ENCODE results near the gene GATAD1.
"Not testable (repeated sequence)": the region's sequence is repeated elsewhere in the genome, so short reads cannot be mapped to it uniquely, and the experiment has no call there.

Gene GATAD1, protein sequence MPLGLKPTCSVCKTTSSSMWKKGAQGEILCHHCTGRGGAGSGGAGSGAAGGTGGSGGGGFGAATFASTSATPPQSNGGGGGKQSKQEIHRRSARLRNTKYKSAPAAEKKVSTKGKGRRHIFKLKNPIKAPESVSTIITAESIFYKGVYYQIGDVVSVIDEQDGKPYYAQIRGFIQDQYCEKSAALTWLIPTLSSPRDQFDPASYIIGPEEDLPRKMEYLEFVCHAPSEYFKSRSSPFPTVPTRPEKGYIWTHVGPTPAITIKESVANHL

DNA sequence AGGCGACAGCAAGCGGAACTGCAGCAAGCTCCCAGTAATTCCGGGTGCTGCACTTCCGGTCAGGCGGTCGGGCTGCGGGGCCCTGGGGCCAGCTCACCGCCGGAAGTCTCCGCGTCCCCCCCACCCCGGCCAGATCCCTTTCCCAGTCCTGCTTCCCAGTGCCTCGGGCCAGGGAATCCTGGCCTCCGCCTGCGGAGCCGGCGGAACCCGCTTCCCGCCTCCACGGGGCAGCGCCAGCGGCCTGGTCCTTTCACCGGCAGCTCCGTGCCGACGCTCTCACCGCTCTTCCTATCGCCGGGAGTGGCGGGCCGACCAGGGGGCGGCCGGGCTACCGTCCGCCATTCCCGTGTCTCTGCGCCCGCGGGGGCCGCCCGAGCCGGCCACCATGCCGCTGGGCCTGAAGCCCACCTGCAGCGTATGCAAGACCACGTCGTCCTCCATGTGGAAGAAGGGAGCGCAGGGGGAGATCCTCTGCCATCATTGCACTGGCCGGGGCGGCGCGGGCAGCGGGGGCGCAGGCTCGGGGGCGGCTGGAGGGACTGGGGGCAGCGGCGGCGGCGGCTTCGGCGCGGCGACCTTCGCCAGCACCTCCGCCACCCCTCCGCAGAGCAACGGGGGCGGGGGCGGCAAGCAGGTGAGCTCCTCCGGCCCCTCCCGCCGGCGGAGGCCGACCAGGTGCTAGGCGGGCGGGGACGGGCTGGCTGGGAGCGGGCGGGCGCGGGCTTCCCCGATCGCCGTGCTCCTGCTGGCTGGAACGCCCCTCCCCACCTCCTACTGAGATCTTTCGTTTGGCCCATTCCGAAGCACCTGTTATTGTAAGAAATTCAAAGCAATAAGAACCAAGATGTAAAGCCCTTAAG lies at the start of gene GATAD1:
TSS of gene GATAD1 (plus strand) at position 138 of the 860 bp plus-strand sequence. CDS start at position 386, 248 bp downstream.
- peak; percentile 69 for DNase-seq (ENCODE audit: low read depth)

DNA sequence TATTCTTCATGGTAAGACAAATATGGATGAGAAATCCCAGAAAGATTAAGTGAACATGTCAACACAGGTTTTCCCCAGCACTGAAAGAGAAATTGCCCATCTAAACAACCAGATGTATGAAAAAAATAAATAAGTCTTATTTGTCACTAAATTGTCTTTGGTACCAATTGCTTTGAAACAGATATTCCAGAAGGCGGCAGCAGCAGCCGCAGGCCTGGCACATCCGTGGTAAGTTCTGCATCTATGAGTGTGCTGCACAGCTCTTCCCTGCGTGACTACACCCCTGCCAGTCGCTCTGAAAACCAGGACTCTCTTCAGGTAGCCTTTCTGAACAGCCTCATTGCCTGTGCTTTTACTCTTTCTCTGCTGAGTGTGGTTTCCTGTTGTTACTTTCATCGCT lies 49.7 kb upstream of the GATAD1 start:
- DNase-seq (ENCODE audit: low read depth) = no peak

DNA sequence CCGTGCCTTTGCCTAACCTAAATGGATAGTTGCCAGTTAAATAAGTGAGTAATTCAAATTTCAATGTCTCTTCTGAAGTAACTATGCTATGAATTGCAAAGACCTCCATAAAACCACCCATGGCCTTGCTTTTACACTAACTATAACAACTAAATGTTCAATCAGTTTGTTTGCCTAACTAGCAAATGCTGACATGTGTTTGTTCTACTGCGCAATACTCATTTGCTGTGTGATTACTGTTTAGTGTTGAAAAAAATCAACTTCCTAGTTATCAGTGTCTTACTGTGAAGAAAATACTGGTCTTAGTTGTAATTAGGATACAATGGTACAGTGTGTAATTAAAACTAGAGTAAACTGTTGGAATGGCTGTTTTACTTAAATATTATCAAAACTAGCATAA lies 47.3 kb upstream of the GATAD1 start:
- no peak for DNase-seq (ENCODE audit: low read depth)

DNA sequence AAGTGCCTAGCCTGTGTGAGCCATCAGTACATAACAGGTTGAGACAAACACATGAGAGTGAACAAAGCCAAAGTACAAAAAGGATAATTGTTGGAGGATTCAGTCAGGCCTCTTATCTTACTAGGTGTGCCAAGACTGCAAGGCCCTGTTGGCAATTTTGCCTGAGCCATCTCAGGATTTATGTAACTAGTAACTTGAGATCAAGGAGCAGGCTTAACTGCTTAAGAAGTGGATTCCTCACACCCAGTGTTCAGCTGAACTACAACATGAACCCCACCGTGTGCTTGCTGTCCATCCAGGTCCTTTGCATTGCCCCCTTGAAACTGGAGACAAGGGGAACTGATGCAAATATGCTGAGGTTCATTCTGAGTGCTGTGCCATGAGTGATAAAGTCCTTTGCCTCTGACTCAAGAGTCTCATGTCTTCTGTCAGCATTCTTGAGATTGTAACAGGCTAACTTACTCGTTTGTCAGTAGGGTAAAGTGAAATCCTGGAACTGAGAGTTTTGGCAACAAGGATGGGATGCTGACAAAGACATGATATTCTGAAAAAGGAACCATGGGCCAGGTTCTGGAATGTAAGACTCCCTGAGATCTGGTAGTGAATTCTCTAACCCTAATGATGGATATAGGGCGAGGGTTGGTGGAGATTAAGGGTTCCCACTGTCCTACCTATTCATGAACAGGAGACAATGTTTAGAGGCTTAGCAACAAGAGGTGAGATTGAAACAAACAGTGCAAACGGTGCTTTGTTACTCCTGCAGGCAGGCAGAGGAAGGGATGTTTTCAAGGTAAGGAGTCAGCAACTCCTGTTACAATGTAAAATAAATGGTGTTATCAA lies 44.1 kb upstream of the GATAD1 start:
- no peak for DNase-seq (ENCODE audit: low read depth)

DNA sequence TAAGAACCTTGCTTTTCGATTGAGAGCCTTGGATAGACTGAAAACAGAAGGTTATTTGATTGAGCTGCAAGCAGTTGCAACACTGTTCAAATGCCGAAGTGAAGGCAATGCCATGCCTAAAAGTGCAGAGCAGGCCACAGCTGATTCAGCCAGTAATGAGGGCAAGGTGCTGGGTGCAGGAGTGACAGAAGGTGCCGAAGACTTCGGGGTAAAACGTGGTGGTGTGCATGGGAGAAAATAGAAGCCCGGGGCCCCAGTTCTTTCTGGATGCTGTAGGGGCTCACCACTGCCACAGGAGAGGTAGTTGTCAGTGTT lies 43.6 kb upstream of the GATAD1 start:
- DNase-seq (ENCODE audit: low read depth) = no peak

DNA sequence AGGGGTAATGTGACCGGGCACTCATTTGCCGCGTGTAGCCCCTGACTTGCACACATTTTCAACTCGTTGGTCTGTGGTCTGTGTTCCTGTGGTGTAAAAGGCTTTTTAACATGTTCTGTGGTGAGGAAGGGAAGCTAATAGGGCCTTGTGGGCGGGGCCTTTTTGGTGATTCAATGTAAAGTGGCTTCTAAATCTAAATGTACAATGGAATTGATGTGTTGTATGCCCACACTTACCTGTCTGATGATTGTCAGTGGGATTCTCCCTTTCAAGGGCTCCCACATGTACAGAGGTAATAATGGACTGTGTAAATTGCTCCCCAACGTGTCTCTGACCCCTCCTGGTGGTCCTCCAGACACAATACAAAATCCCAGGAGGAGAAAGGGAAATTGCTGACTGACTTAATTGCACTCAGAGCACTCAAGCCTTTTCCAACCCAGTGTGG lies 43.1 kb upstream of the GATAD1 start:
- peak; percentile 11 for DNase-seq (ENCODE audit: low read depth)

DNA sequence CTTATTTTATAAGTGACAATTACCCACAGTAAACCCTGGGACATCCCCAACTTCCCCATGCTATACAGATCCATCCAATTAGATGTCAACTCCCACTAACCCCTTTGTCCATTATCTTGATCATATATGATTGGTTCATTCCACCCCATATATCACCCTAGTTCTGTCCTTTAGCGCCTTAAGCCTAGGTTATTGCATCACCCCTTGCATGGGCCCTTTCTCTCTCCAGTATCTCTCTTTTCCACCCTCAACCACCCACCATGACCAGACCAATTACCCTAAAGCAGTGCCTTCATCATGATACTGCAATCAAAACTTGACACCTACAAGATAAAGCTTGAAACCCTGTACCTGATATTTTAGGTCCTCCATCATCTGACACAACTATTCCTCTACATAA lies 37.9 kb upstream of the GATAD1 start:
- no peak for DNase-seq (ENCODE audit: low read depth)

DNA sequence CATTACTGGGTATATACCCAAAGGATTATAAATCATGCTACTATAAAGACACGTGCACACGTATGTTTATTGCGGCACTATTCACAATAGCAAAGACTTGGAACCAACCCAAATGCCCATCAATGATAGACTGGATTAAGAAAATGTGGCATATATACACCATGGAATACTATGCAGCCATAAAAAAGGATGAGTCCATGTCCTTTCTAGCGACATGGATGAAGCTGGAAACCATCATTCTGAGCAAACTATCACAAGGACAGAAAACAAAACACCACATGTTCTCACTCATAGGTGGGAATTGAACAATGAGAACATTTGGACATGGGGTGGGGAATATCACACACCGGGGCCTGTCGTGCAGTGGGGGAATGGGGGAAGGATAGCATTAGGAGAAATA lies 37.1 kb upstream of the GATAD1 start:
- not testable (repeated sequence) for DNase-seq (ENCODE audit: low read depth)

DNA sequence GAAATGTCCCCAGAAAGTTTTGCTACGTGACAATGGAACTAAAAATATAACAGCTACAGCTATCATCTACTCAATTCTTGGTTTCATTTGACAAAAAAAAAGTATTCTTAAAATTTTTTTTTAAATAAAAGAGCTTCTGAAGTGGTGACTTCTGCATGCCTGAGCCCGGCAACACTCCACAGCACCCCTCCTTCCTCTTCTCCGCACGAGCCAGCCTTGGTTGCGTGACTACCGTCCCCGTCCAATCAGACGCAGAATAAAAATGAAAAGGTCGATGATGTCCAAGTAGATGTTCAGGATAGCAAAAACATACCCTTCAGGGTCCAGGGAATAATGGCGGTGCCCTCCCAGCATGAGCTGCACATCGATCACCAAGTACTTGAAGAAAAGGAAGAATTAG lies 34.5 kb upstream of the GATAD1 start:
- no peak for DNase-seq (ENCODE audit: low read depth)

DNA sequence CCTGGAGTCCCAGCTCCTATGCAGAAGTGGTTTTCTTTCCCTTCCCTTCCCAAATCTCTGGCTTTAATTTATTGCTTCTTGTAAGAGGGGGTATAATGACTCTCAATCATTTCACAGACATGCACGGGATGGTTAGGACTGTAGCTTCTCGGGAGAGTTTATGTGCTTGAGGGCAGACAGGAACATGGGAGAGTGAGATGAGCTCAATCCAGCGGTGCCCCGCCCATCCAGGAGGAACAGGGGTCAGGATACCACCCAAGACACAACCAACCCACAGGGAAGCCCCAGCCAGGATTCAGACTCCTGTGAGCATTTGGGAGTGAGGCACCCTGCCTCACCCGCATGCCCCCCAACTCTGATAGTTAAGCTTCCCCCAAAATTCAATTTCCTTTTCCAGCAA lies 33.7 kb upstream of the GATAD1 start:
- no peak for DNase-seq (ENCODE audit: low read depth)

DNA sequence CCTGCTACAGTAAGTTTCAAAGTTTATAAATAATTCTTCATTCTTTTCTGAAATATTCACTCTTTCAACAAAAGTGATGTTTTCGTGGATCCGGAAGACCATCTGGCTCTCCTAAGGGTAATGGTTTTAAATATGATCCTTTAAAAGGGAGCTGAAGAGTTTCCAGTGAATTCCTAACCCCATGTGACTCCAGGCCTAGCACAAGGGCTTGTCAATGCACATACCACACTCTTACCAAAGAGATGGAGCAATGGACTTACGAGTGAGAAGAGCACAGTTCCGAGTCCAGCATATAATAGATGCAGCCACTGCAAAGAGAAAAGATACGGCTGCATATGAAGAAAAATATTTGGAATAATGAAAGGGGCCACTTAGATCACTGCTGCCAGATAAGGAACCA lies 32.1 kb upstream of the GATAD1 start:
- no peak for DNase-seq (ENCODE audit: low read depth)

DNA sequence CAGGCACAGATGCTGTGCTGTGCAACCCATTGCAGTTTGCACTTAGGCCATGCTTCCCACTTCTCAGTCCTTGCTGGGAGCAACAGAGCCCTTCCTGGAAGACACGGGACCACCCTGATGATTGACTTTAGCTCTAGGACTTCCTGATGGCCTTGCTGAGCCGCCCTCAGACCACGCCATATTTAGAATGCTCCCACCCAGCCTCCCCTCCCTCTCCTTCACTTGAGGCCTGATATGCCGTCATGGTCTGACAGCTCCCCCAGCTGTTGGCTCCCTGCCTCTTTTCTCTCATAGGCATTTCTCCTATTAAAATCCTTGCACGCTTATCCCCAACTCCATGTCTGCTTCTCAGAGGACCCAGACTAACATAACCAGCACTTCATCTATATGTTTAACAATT lies 29.4 kb upstream of the GATAD1 start:
- no peak for DNase-seq (ENCODE audit: low read depth)

DNA sequence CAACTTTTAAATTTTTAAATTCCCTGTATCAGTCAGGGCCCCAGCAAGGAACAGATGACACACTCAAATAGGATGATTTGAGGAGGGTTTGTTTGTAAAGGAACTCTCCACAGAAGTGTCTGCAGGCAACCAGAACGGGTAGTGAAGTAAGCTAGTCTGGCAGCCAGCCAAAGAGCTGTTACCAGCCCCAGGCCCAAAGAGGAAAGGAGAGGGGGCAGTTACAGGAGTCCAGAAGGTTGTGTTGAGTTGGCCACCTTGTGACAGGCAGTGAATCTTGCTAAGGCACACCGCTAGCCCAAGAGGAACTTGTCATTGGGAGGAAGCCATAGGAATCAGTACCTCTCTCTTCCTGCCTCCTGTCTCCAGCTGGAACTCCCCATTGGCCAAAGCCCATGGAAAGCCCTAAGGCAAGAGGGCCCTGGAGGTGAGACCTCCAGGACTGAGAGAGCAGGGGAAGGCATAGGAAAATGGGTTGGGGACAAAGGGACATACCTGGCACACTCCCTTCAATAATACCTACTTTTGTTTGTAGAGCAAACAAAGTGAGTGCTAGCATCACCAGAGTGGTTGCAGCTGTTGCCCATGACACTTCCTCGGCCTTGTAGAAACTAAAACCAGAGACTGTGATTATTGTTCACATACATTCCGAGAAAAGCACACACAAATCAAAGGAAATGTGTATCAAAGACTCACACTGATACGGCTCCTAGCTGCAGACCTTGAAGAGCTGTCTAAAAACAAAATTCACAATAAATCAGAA lies 25.4 kb upstream of the GATAD1 start:
- no peak for DNase-seq (ENCODE audit: low read depth)

DNA sequence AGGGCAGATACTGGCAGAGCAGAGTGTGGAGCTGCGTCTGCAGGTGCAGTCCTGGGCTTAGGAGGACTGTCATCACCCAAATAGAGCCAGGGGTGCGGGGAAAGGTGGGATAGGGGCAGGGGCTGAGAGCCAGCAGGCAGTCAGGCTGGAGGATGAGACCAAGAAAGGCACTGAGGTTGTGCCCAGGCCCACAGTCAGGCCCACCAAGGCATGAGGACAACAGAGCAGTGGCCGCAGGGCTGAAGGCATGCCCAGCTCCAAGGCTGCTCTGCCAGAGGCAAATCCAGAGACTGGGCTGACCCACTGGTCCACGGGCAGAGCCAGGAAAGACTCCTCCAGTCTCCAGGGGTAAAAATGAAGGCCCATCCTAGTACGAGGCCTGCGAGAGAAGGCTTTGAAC lies 24.4 kb upstream of the GATAD1 start:
- DNase-seq (ENCODE audit: low read depth) = no peak

DNA sequence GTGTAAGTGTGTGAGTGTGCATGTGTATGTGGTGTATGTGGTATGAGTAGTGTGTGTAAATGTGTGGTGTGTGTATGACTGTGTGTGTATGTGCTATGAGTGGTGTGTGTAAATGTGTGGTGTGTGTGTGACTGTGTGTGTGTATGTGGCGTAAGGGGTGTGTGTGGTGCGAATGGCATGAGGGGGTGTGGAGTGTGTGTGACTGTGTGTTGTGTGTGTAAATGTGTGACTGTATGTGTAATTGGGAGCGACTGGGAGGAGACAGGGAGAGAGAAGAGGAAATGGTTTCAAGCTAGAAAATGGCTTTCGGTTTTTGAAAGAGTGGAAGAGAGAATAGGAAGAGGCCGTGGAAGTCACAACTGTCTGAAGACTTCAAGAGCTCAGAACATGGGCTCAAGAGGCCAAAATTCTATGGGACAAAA lies 23.6 kb upstream of the GATAD1 start:
- no peak for DNase-seq (ENCODE audit: low read depth)

DNA sequence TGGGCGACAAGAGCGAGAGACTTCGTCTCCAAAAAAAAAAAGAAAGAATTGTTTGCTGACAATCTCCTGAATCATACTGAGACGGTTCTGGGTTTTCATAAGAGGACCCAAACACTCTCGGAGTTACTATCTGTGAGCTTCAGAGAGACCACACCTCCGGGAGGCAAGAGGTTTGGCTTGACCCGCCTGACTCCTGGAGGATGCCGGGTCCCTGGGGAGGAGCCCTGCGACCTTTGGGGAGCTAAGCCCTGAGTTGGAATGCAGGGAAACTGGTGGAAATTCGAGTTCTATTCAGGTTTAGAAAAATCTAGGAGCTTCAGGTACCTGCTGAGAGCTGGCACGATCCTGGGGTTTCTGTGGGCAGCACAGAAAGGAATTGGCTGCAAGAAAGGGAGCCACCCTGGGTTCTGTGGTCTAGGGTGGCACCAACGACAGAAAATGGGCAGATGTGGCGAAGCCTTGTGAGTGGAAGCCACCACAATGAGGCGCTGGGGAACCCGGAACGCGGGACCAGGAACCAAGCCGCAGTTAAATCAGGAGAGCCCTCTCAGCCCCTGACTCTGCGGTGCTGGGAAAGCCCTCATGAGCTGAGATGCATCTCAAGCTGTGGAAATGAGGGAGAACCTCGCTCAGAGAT lies 21.9 kb upstream of the GATAD1 start:
- DNase-seq (ENCODE audit: low read depth) = no peak

DNA sequence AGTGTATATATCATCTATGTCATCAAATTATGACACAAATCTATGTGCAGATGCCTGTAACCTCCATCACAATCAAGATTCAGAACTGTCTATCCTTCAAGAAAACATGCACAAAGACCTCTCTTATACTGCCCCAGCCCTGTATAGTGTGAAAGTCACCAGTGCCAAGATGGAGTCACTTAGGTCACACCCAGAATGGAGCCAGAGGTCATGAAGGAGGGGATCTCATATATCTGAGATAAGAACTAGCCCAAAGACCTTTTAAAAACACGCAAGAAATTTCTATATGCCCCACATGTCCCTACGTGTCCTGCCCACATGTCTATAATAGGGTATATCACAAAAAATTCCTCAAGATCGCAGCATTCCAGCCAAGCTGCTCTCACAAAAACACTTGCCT lies 20.1 kb upstream of the GATAD1 start:
- no peak for DNase-seq (ENCODE audit: low read depth)

DNA sequence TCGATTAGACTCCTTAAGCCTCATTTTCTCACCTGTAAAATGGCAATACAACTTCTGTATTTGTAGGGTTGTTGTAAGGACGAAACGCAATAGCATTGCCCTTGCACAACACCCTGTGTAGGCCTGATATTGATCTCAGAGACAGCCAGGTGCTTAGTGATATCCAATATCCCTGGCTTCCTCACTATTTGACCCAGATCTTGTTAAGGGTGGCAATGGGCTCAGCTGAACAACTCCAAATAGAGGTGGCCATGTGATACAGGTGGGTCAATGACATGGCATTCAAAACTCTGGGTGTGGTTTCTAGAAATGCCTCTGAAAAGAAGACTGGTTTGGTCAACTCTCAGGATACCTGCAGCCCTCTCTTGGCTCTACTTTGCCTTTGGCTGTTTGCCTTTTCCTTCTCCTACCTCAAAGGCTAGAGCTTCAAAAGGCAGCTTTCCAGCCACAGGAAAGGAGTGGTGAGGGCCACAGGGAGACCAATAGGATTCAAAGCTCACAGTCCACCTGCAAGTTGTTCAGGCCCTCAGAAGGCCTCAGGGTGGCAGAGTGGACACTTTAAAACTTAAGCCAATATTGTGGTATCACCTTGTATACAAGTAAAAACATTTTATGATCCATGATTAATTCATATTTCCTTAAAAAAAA lies 14.9 kb upstream of the GATAD1 start:
- no peak for DNase-seq (ENCODE audit: low read depth)

DNA sequence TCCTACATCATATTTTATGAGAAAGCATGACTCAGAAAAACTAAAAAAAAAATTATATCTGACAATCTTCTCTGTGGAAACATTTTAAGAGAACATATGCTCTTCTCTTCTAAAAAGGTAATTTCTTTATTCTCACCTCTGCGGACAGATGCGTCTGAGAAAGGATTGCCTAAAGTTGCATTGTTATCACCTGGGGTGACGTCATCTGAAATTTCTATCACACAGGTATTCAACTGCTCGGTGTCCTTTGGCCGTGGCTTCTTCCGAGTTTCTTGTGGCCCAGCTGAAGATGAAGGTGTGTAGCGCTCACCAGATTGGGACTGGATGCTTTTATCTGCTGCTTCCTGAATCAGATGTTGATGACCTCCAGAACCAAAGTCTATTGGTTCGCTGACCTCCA lies 14.3 kb upstream of the GATAD1 start:
- no peak for DNase-seq (ENCODE audit: low read depth)

DNA sequence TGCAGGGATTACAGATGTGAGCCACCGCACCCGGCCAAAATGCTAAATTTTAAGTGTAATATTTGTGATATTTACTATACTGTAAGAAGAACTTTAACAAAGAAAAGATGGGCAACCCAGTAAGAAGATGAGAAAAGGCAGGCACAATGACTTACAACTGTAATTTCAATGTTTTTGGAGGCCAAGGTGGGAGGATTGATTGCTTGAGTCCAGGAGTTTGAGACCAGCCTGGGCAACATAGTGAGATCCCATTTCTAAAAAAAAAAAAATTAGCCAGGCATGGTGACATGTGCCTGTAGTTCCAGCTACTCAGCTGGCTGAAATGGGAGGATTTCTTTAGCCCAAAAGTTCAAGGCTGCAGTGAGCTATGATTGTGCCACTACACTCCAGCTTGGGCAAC lies 11.7 kb upstream of the GATAD1 start:
- DNase-seq (ENCODE audit: low read depth) = no peak
